HG02610 (cell line): Measurements from ENCODE around the gene ARL3.

Experiments
- ATAC-seq: cut with Tn5 transposase; IDR thresholded peaks from one replicate; pipeline ENCODE4 v1.9.1; 2021; ENCODE audit warnings: mild to moderate bottlenecking, moderate library complexity; ENCODE audit not compliant: unreplicated experiment

The ARL3 gene

DNA sequence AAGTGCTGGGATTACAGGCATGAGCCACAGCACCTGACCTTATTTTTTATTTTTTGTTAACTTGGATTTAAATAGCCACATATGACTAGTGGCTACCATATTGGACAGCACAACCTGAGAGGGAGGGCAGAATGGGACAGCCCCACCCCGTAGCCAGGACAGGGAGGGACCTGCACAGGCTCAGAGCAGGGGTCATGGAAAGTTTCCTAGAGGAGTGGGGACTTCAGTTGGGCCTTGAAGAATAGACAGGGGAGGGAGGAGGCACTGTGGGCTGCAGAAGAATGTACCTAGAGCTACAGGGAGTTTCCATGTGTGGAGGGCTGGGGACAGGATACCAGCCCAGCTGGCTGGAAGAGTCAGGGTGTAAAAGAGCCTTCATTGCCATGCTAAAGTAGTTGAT is 61.1 kb downstream of the ARL3 start:
- ATAC-seq = no peak

GRCh38 chr10:102652170-102652916 is 61.9 kb downstream of the ARL3 start:
- ATAC-seq = peak; percentile 45

GRCh38 chr10:102651455-102652169 is 62.6 kb downstream of the ARL3 start:
- no peak for ATAC-seq

DNA sequence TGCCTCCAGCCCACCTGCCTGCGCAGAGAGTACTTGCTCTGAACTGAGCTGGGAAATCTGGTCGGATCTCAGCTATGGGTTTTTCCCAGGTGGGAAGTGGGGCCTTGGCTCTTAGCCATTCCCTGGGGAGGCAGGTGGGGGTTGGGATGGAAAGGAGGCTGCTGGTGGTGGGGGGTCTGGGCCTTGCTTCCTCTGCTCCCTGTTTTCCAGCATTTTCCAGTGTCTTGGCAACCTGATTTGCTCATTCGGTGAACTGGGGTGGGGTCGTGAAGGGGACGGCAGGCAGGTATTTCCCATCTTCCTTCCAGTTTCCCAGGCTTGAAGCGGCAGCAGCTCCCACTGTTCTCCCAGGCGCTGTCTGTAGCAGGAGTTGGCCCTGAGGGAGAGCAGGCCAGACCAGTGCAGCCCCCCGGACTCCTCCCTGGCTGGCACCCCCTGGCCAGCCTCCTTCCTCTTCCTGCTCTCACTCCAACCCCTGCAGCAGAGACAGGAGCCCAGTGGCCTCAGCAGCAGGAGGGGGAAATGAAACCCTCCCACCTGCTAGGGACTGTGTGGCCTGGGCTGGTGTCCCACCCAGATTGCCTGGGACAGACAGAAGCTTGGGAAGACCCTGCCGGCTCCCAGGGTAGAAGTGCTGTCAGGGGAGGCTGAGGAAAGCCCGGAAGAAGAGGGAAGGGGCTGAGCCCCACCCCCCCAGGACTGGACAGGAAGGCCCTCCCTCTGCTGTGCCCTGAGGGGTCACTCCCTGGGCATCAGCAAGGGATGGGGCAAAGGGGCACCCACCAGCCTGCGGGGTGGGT is 63.3 kb downstream of the ARL3 start:
- ATAC-seq = no peak

GRCh38 chr10:102649797-102650654 is 64.2 kb downstream of the ARL3 start:
- ATAC-seq = no peak

GRCh38 chr10:102648889-102649796 is 65.1 kb downstream of the ARL3 start:
- ATAC-seq = no peak

DNA sequence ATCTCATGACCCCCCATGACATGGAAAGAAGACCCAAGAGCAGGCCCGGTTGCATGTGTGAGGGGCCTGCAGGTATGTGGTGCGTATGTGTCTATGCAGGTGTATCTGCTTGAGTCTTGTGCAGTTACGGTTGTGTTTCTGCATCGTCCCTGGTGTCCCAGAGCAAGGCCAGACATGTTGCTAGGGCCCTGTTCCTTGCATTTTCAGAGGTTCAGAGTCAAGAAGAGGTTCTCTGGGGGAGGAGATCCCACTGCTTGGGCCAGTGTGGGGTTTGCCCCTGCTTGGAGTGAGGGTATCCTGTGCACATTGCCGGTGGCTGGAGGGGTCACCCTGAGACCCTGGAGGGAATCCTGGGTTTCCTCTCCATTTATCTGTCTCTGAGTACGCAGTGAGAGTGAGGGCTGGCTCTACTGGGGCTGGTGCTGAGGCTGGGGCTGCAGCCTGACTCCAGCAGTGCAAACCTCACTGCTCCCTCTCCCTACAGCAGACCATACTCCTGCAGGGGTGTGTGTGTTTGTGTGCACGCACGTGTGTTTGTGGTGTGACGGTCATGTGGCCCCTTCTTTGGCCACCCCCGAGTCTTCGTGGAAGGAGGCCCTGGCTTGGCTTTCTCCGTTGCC is 65.8 kb downstream of the ARL3 start:
- no peak for ATAC-seq

- ATAC-seq = no peak
Measured at GRCh38 chr10:102647443-102648268, 66.5 kb downstream of the ARL3 start.

DNA sequence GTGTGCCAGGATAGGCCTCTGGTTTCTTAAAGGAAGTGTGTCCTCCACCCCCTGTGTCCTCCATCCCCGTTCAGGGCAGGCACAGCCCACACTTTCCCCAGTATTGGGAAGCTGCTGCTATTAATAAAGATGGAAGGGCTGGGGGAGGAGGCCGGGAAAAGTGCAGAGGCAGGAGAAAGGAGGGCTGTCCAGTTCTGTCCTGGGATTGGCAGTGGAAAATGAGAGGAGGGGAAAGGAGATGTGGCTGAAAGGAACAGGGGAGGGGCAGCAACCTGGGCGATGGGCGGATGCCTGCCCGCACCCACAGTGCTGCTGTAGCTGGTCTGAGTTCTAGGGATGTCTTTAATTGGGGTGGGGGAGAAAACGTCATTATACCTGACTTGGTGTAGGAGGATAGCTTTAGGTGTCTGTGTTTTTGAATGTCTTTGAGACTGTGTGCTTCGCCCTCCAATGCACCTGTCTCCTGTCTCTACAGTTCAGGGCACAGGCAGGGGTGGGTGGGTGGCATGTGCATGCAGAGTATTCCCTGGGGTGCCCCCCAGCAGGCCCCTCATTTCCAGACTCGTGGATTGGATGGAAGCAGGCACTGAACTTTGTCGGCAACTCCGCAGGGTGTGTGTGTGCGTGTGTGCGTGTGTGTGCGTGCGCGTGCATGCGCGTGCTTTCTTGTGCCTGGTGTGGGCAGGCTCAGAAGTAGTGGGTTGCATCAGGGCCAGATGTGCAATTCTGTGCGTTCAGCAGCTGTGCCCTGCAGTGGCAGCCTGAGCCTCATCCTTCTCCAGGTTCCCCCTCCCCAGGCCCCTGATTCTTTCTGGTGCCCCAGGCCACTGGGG is 67.4 kb downstream of the ARL3 start:
- ATAC-seq = no peak

- peak; percentile 53 for ATAC-seq
Measured at GRCh38 chr10:102645741-102646609, 68.2 kb downstream of the ARL3 start.

DNA sequence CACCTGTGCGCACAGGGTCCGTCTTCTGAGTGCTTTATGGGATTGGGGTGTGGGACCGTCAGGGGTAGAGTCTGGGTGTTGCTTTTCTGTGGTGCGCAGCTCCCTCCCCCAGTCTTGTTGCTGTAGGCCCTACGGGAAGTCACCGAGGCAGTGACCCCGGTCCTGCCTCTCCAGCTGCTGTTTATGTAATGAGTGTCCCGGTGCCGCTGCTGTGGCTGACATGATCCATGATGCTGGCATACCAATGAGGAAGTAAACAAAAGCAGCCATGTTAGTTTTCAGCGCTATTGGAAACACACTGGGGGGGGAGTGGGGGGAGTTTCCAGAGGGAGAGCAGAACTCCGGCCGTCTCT is 68.8 kb downstream of the ARL3 start:
- ATAC-seq = no peak

DNA sequence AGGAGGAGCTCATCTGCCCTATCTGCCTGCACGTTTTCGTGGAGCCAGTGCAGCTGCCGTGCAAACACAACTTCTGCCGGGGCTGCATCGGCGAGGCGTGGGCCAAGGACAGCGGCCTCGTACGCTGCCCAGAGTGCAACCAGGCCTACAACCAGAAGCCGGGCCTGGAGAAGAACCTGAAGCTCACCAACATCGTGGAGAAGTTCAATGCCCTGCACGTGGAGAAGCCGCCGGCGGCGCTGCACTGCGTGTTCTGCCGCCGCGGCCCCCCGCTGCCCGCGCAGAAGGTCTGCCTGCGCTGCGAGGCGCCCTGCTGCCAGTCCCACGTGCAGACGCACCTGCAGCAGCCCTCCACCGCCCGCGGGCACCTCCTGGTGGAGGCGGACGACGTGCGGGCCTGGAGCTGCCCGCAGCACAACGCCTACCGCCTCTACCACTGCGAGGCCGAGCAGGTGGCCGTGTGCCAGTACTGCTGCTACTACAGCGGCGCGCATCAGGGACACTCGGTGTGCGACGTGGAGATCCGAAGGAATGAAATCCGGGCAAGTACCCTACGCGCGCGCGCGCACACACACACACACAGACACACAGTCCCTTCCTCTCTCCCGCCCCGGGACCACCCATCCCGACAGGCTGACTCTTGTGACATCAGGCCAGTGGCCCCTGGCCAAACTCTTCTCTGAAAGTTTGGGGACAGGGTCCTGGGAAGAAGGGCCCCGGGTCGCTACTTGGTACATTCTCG is 69.4 kb downstream of the ARL3 start:
- ATAC-seq = no peak

- ATAC-seq = no peak
Measured at GRCh38 chr10:102644066-102644645, 70.0 kb downstream of the ARL3 start, which contains the start of gene TRIM8. Gene TRIM8 (plus strand): TSS chr10:102644479. CDS start chr10:102644618, 139 bp downstream.

DNA sequence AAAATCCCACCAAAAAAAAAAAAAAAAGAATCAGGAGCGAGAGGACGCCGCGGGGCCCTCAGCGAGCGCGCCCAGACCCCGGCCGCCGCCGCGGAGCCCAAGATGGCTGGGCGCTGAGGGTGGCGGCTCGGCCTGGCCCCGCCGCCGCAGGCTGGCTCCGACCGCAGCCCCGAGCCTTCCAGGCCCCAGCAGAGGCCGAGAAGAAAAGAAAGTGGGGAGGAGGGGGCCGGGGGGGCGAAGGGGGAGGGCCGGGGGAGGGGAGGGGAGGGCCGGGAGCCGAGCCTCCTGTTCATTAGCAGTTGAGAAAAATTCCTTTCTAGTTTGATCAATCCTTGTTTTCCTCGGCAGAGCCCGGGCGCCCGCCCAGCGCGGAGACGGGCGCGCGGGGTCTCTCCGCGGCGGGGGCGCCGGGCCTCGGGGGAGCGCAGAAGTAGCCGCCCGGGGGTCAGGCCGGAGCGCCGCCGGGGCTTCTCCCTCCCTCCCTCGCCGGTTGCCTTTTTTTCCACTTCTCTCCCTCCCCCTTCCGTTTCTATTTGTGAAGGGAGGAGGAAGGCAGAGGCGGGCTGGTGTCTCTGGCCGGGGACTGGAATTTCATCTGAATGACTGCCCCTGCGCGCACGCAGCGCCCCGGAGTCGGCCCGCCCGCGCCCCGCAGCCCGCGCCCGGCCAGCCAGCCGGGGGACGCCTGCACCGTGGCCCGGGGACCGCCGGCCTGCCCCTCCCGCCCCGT is 70.7 kb downstream of the ARL3 start:
- ATAC-seq = no peak
